ENCODE data around the gene EIF2A.

The EIF2A gene

GRCh38 chr3:150544726-150545125 is 1.9 kb upstream of the EIF2A start:
- TF ChIP-seq, protein P1, sequence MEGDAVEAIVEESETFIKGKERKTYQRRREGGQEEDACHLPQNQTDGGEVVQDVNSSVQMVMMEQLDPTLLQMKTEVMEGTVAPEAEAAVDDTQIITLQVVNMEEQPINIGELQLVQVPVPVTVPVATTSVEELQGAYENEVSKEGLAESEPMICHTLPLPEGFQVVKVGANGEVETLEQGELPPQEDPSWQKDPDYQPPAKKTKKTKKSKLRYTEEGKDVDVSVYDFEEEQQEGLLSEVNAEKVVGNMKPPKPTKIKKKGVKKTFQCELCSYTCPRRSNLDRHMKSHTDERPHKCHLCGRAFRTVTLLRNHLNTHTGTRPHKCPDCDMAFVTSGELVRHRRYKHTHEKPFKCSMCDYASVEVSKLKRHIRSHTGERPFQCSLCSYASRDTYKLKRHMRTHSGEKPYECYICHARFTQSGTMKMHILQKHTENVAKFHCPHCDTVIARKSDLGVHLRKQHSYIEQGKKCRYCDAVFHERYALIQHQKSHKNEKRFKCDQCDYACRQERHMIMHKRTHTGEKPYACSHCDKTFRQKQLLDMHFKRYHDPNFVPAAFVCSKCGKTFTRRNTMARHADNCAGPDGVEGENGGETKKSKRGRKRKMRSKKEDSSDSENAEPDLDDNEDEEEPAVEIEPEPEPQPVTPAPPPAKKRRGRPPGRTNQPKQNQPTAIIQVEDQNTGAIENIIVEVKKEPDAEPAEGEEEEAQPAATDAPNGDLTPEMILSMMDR (IDR thresholded peaks at IDR 0.05; ENCODE audit: insufficient read depth, low read length, missing control alignments) = no peak
- CTCF ChIA-PET = interaction anchor here (0.7 to 2.1 kb wide), 4 partner anchors 17 to 609 kb away, joined by 3 to 8 read pairs (median 4); no protein-coding TSS in a partner anchor
- DNase-seq (ENCODE audit: low read depth, low spot score) = no peak
- POLR2A ChIA-PET = interaction anchor here (1.3 kb wide), 1 partner anchor 136 kb away, joined by 3 read pairs; the partner anchor contains the start of gene TSC22D2
- peak overlapping the region; percentile 87 for H3K4me3 ChIP-seq (ENCODE audit: low read depth, low read length)

GRCh38 chr3:150545419-150546225 is 965 bp upstream of the EIF2A start:
- TF ChIP-seq, protein P1 (IDR thresholded peaks at IDR 0.05; ENCODE audit: insufficient read depth, low read length, missing control alignments) = no peak
- CTCF ChIA-PET = interaction anchor here (0.7 to 2.1 kb wide), 2 partner anchors 18 to 610 kb away, joined by 4 to 8 read pairs; no protein-coding TSS in a partner anchor
- no peak for DNase-seq (ENCODE audit: low read depth, low spot score)
- POLR2A ChIA-PET = interaction anchor here (1.0 to 1.6 kb wide), 8 partner anchors 8 to 576 kb away, joined by 3 to 9 read pairs (median 4); partner anchors contain the start of gene SIAH2
- H3K4me3 ChIP-seq (ENCODE audit: low read depth, low read length) = peak overlapping the region; percentile 87

GRCh38 chr3:150547045-150547741 is 606 bp downstream of the EIF2A start:
- TF ChIP-seq, protein P1 (IDR thresholded peaks at IDR 0.05; ENCODE audit: insufficient read depth, low read length, missing control alignments) = no peak
- DNase-seq (ENCODE audit: low read depth, low spot score) = no peak
- ChIA-PET CTCF (interaction anchor here (1.2 kb wide), 1 partner anchor 9 kb away, joined by 3 read pairs; no protein-coding TSS in a partner anchor), POLR2A (interaction anchor here (0.6 to 1.6 kb wide), 12 partner anchors 10 to 734 kb away, joined by 3 to 9 read pairs (median 4); partner anchors contain the start of genes RNF13, SIAH2 and TSC22D2)
- H3K4me3 ChIP-seq (ENCODE audit: low read depth, low read length) = peak overlapping the region; percentile 68

DNA sequence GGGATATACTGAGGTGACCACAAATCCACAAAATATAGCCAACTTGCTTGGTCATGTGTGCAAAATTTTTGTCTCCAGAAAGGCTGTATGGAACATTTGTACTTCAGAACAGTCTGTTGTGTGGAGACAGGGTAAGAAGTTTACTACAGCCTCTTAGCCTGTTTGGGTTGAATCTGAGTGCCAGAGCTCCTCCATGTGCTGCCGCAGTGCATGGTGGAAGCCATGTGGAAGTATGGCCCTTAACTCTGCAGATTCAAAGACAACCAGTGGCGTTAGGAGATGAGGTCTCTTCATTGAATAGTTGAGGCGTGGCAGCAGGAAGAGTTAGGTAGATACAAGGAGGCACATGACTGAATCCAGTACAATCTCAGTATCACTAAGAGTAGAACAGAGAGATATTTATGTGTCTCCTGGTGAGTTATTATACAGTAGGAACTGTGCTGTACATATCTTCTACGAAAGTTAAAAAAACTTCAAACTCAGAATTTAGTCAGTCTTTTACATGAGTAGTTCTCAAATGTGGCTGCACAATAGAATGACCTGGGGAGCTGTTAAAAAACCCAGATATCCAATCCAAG is 9.4 kb downstream of the EIF2A start:
- TF ChIP-seq, protein P1 (IDR thresholded peaks at IDR 0.05; ENCODE audit: insufficient read depth, low read length, missing control alignments) = no peak
- ChIA-PET CTCF (interaction anchor here (1.1 to 1.6 kb wide), 3 partner anchors 8 to 620 kb away, joined by 3 to 5 read pairs (median 3); no protein-coding TSS in a partner anchor), POLR2A (no interaction called here)
- no peak for DNase-seq (ENCODE audit: low read depth, low spot score)
- H3K4me3 ChIP-seq (ENCODE audit: low read depth, low read length) = no peak overlapping the region

GRCh38 chr3:150556792-150557191 is 10.2 kb downstream of the EIF2A start:
- no peak for DNase-seq (ENCODE audit: low read depth, low spot score)
- ChIA-PET CTCF (interaction anchor here (1.2 to 1.6 kb wide), 2 partner anchors 9 to 621 kb away, joined by 3 to 5 read pairs; no protein-coding TSS in a partner anchor), POLR2A (no interaction called here)
- TF ChIP-seq, protein P1 (IDR thresholded peaks at IDR 0.05; ENCODE audit: insufficient read depth, low read length, missing control alignments) = no peak
- H3K4me3 ChIP-seq (ENCODE audit: low read depth, low read length) = no peak overlapping the region
